Measurements from ENCODE around the gene SLC37A3.

GRCh38 chr7:140375892-140376730 lies 22.2 kb downstream of the SLC37A3 start:
- TF ChIP-seq EZH2 (IDR thresholded peaks at IDR 0.05; ENCODE audit: borderline replicate concordance, low read length) (no peak), CTCF (IDR thresholded peaks at IDR 0.05; ENCODE audit: low read length) (no peak)
